ENCODE results near the gene SSH2. TPM values are rescaled to one million over a fixed set of nuclear protein-coding genes. Genes with fewer than 3 reads are reported as not detected.

Gene SSH2
- total RNA-seq, 1 donor, result 13.0 TPM

DNA sequence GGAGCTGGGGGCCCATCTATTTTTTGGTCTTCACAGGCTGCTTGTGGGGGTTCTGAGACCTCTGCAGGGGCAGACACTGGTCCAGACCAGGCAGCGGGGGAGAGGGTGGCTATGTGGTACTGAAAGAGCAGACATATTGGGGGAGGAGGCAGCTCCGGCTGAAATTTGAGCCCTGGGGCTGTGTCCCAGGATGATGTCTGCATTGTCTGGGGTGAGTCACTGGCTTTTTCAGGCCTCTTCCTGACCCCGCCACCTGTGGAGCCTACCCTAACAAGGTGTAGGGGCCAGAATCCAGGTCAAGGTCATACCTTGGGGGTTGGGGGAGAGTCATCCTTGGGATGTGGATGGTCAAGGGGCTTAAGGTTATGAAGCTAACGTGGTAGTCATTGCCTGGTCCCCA lies 309.8 kb downstream of the SSH2 start:
- DNase-seq (ENCODE audit: insufficient read length, low spot score, missing footprints), result peak; percentile 87
- H3K4me3 ChIP-seq (ENCODE audit: insufficient read depth, low read length), result no peak overlapping the region
- no peak overlapping the region for H3K27ac ChIP-seq (ENCODE audit: low read depth, low read length)
- H4K20me1 ChIP-seq (ENCODE audit: insufficient read depth, low read length), result peaks cover 12% of the 10 kb centered on the region
- H3K79me2 ChIP-seq (ENCODE audit: insufficient read depth, low read length), result no peaks in the 10 kb centered on the region
- H2AFZ ChIP-seq (ENCODE audit: low read length), result no peak overlapping the region
- TF ChIP-seq, protein P1, sequence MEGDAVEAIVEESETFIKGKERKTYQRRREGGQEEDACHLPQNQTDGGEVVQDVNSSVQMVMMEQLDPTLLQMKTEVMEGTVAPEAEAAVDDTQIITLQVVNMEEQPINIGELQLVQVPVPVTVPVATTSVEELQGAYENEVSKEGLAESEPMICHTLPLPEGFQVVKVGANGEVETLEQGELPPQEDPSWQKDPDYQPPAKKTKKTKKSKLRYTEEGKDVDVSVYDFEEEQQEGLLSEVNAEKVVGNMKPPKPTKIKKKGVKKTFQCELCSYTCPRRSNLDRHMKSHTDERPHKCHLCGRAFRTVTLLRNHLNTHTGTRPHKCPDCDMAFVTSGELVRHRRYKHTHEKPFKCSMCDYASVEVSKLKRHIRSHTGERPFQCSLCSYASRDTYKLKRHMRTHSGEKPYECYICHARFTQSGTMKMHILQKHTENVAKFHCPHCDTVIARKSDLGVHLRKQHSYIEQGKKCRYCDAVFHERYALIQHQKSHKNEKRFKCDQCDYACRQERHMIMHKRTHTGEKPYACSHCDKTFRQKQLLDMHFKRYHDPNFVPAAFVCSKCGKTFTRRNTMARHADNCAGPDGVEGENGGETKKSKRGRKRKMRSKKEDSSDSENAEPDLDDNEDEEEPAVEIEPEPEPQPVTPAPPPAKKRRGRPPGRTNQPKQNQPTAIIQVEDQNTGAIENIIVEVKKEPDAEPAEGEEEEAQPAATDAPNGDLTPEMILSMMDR (IDR thresholded peaks at IDR 0.05; ENCODE audit: extremely low read depth, low read depth, low read length), result no peak
- H3K4me2 ChIP-seq (ENCODE audit: insufficient read depth, low read length), result no peak overlapping the region
- H3K27me3 ChIP-seq (ENCODE audit: insufficient read depth, low read length), result no peaks in the 10 kb centered on the region
- no peaks in the 10 kb centered on the region for H3K36me3 ChIP-seq (ENCODE audit: insufficient read depth, low read length)
- H3K4me1 ChIP-seq (ENCODE audit: insufficient read depth, low read length), result peaks cover 19% of the 10 kb centered on the region
- H3K9me3 ChIP-seq (ENCODE audit: low read depth, low read length), result no peaks in the 10 kb centered on the region

DNA sequence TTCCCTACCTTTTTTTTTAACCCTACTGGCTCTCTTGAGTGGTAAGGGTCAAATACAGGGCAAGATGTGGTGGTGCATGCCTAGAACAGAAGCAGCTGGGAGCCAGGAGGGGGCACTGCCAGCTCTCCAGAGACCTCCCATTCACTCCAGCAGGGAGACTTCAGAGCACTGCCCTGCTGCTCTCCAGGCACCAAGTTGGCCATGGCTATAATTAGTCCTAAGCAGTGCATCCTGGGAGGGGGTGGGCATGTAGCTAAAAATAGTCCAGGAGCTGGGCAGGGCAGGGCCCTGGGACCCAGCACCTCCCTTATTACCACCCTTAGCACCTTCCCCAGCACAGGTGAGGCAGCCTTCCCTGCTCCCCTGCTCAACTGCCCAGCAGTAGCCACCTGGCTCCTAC lies 310.8 kb downstream of the SSH2 start:
- Histone ChIP-seq H3K27ac (ENCODE audit: low read depth, low read length) (no peak overlapping the region), H3K4me2 (ENCODE audit: insufficient read depth, low read length) (no peak overlapping the region), H3K4me1 (ENCODE audit: insufficient read depth, low read length) (peaks cover 17% of the 10 kb centered on the region), H3K27me3 (ENCODE audit: insufficient read depth, low read length) (no peaks in the 10 kb centered on the region), H3K79me2 (ENCODE audit: insufficient read depth, low read length) (no peaks in the 10 kb centered on the region), H4K20me1 (ENCODE audit: insufficient read depth, low read length) (peaks cover 12% of the 10 kb centered on the region), H3K4me3 (ENCODE audit: insufficient read depth, low read length) (no peak overlapping the region), H2AFZ (ENCODE audit: low read length) (no peak overlapping the region), H3K36me3 (ENCODE audit: insufficient read depth, low read length) (no peaks in the 10 kb centered on the region), H3K9me3 (ENCODE audit: low read depth, low read length) (no peaks in the 10 kb centered on the region)
- DNase-seq (ENCODE audit: insufficient read length, low spot score, missing footprints), result peak; percentile 93
- TF ChIP-seq, protein P1 (IDR thresholded peaks at IDR 0.05; ENCODE audit: extremely low read depth, low read depth, low read length), result peak; percentile 33

DNA sequence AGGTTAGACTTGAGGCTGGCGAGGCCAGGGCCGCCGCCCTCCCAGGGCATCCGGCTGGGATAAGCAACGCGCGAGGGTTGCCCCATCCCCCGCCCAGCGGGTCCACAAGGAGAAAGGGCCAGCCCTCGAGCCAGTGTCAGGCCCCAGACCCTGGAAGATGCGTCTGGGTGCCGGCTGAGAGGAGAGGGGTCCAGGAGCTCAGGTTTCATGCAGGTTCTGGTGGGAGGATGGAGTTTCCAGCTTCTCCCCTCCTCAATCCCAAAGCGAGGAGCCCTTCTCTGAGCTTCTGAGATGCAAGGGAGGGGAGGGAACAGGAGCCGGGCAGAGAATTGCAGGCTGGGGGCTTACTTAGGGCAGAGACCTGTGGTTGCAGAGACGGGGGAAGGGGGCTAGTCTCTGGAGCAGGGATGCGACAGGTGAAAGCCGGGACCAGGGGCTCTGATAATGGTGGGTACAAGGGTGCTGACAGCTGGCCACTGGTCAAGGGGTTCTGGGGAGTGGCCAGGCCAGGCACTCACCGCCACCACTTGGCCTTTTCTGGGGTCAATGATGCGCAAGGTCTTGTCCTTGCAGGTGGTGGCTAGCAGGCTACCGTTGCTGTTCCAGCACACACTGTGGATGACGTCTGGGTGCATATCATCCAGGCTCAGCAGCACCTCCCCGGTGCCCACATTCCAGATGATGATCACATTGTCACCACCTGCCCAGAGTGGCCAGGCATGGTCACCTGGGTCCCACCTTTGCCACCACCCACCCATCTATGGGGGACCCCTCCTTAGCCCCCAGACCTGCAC lies 311.6 kb downstream of the SSH2 start:
- Histone ChIP-seq H2AFZ (ENCODE audit: low read length) (no peak overlapping the region), H3K4me3 (ENCODE audit: insufficient read depth, low read length) (no peak overlapping the region), H3K4me1 (ENCODE audit: insufficient read depth, low read length) (peaks cover 20% of the 10 kb centered on the region), H3K27ac (ENCODE audit: low read depth, low read length) (no peak overlapping the region), H3K36me3 (ENCODE audit: insufficient read depth, low read length) (no peaks in the 10 kb centered on the region), H3K27me3 (ENCODE audit: insufficient read depth, low read length) (no peaks in the 10 kb centered on the region), H3K4me2 (ENCODE audit: insufficient read depth, low read length) (no peak overlapping the region), H3K79me2 (ENCODE audit: insufficient read depth, low read length) (no peaks in the 10 kb centered on the region), H3K9me3 (ENCODE audit: low read depth, low read length) (no peaks in the 10 kb centered on the region), H4K20me1 (ENCODE audit: insufficient read depth, low read length) (peaks cover 12% of the 10 kb centered on the region)
- TF ChIP-seq, protein P1 (IDR thresholded peaks at IDR 0.05; ENCODE audit: extremely low read depth, low read depth, low read length), result no peak
- no peak for DNase-seq (ENCODE audit: insufficient read length, low spot score, missing footprints)

DNA sequence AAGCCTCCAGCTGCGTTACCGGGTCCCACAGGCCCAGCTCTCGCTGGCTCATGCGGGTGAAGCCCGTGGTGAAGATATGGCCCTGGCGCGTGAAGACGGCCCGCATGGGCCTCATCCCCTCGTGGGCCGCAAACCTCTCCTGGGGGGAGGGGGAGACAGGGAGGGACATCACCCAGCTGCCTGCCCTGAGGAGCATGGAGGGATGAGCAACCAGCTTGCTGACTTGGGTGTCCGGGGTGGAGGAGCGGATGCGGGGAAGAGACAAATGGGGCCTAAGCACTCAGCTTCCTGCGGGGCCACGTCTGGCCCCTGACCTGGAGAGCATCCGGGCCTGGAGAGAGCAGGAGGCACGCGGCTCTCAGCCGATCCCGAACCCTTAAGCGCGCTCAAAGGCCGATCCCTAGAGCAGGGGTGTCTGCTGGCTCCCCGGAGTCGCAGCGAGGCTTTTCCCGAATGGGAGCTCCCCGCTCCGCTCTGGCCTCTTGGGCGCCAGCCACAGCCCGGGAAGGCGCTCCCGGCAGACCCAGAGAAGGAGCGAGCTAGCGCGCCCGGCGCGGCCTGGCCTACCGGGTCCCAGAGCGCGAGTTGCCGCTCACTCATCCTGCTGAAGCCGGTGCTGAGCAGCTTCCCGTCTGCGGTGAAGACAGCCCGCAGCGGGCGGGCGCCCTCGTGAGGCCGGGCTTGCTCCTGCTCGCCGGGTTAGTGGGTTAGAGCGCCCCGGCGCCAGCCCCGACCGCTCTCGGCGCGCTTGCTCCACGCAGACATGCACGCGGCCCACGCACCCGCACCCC lies 312.4 kb downstream of the SSH2 start:
- Histone ChIP-seq H3K79me2 (ENCODE audit: insufficient read depth, low read length) (no peaks in the 10 kb centered on the region), H3K9me3 (ENCODE audit: low read depth, low read length) (no peaks in the 10 kb centered on the region), H2AFZ (ENCODE audit: low read length) (no peak overlapping the region), H3K27ac (ENCODE audit: low read depth, low read length) (no peak overlapping the region), H3K36me3 (ENCODE audit: insufficient read depth, low read length) (no peaks in the 10 kb centered on the region), H3K4me2 (ENCODE audit: insufficient read depth, low read length) (peak overlapping the region; percentile 34), H4K20me1 (ENCODE audit: insufficient read depth, low read length) (peaks cover 12% of the 10 kb centered on the region), H3K4me1 (ENCODE audit: insufficient read depth, low read length) (peaks cover 23% of the 10 kb centered on the region), H3K27me3 (ENCODE audit: insufficient read depth, low read length) (no peaks in the 10 kb centered on the region), H3K4me3 (ENCODE audit: insufficient read depth, low read length) (peak overlapping the region; percentile 25)
- TF ChIP-seq, protein P1 (IDR thresholded peaks at IDR 0.05; ENCODE audit: extremely low read depth, low read depth, low read length), result peak; percentile 32
- peak; percentile 87 for DNase-seq (ENCODE audit: insufficient read length, low spot score, missing footprints)

Measured in osteoblast (primary cell).